Measurements from ENCODE around the gene CYB5R3. TPM values are rescaled to one million over a fixed set of nuclear protein-coding genes. Genes with fewer than 3 reads are reported as not detected.
"Not testable (repeated sequence)": the region's sequence is repeated elsewhere in the genome, so short reads cannot be mapped to it uniquely, and the experiment has no call there.

CYB5R3 gene
- polyA plus RNA-seq, 1 of the 3 experiments (the other 2 are of a cell fraction): 106 TPM

GRCh38 chr22:42673898-42674401 is 24.8 kb upstream of the CYB5R3 start:
- ChIA-PET CTCF (no interaction called here), POLR2A (no interaction called here)
- Histone ChIP-seq H3K9ac (no peak overlapping the region), H3K4me3 (ENCODE audit: low read depth in 2 of 2, low read length in 1 of 2) (no peak overlapping the region), H3K36me3 (replicated peaks in 1 of 2; ENCODE audit: control insufficient read depth in 1 of 2, insufficient read depth in 2 of 2, low read length in 1 of 2) (no peaks in the 10 kb centered on the region), H2AFZ (ENCODE audit: low read depth) (no peak overlapping the region), H3K9me3 (no peaks in the 10 kb centered on the region), H4K20me1 (ENCODE audit: insufficient read depth) (no peaks in the 10 kb centered on the region), H3K79me2 (ENCODE audit: insufficient read depth) (no peaks in the 10 kb centered on the region), H3K27me3 (ENCODE audit: insufficient read depth) (no peaks in the 10 kb centered on the region), H3K4me1 (ENCODE audit: control insufficient read depth in 1 of 2, insufficient read depth in 2 of 2, low read depth in 1 of 2, low read length in 1 of 2) (no peaks in the 10 kb centered on the region), H3F3A (replicated peaks; ENCODE audit: insufficient read depth) (no peaks in the 10 kb centered on the region), H3K9me2 (no peaks in the 10 kb centered on the region), H3K4me2 (no peak overlapping the region), H3K27ac (ENCODE audit: low read depth in 2 of 2, low read length in 1 of 2) (no peak overlapping the region)
- no peak for DNase-seq
- 40% methylated on average over 2 of the region's 2 CpGs for WGBS (ENCODE audit: low lambda C conversion rate)
- TF ChIP-seq RFX5 (IDR thresholded peaks at IDR 0.05; ENCODE audit: low read length): peak; percentile 60
- no peak for TF ChIP-seq NRF1 (IDR thresholded peaks at IDR 0.05; ENCODE audit: low read depth, low read length)

- 94% methylated on average over 9 of the region's 13 CpGs for WGBS (ENCODE audit: low lambda C conversion rate)
- H3K4me2 ChIP-seq; H3K9me3 ChIP-seq; H3F3A ChIP-seq (replicated peaks; ENCODE audit: insufficient read depth); POLR2A ChIA-PET; H3K36me3 ChIP-seq (replicated peaks in 1 of 2; ENCODE audit: control insufficient read depth in 1 of 2, insufficient read depth in 2 of 2, low read length in 1 of 2); H3K9ac ChIP-seq; H3K27me3 ChIP-seq (ENCODE audit: insufficient read depth); DNase-seq; H3K4me3 ChIP-seq (ENCODE audit: low read depth in 2 of 2, low read length in 1 of 2); H3K4me1 ChIP-seq (ENCODE audit: control insufficient read depth in 1 of 2, insufficient read depth in 2 of 2, low read depth in 1 of 2, low read length in 1 of 2); H2AFZ ChIP-seq (ENCODE audit: low read depth); H4K20me1 ChIP-seq (ENCODE audit: insufficient read depth); H3K79me2 ChIP-seq (ENCODE audit: insufficient read depth); H3K27ac ChIP-seq (ENCODE audit: low read depth in 2 of 2, low read length in 1 of 2); H3K9me2 ChIP-seq; CTCF ChIA-PET: not testable (repeated sequence)
Measured at GRCh38 chr22:42673071-42673470, 23.9 kb upstream of the CYB5R3 start.

GRCh38 chr22:42670921-42671709 is 21.9 kb upstream of the CYB5R3 start:
- ChIA-PET POLR2A (no interaction called here), CTCF (interaction anchor here (1.7 kb wide), 1 partner anchor 8 kb away, joined by 5 read pairs; no protein-coding TSS in a partner anchor)
- H3K27me3 ChIP-seq (ENCODE audit: insufficient read depth): no peaks in the 10 kb centered on the region
- H3K27ac ChIP-seq (ENCODE audit: low read depth in 2 of 2, low read length in 1 of 2): no peak overlapping the region
- H4K20me1 ChIP-seq (ENCODE audit: insufficient read depth): no peaks in the 10 kb centered on the region
- H2AFZ ChIP-seq (ENCODE audit: low read depth): no peak overlapping the region
- no peaks in the 10 kb centered on the region for H3K9me3 ChIP-seq
- no peaks in the 10 kb centered on the region for H3K79me2 ChIP-seq (ENCODE audit: insufficient read depth)
- H3F3A ChIP-seq (replicated peaks; ENCODE audit: insufficient read depth): no peaks in the 10 kb centered on the region
- H3K36me3 ChIP-seq (replicated peaks in 1 of 2; ENCODE audit: control insufficient read depth in 1 of 2, insufficient read depth in 2 of 2, low read length in 1 of 2): no peaks in the 10 kb centered on the region
- H3K9me2 ChIP-seq: no peaks in the 10 kb centered on the region
- no peaks in the 10 kb centered on the region for H3K4me1 ChIP-seq (ENCODE audit: control insufficient read depth in 1 of 2, insufficient read depth in 2 of 2, low read depth in 1 of 2, low read length in 1 of 2)
- 78% methylated on average over 12 of the region's 19 CpGs for WGBS (ENCODE audit: low lambda C conversion rate)
- H3K9ac ChIP-seq: no peak overlapping the region
- no peak overlapping the region for H3K4me3 ChIP-seq (ENCODE audit: low read depth in 2 of 2, low read length in 1 of 2)
- no peak for DNase-seq
- H3K4me2 ChIP-seq: no peak overlapping the region
- no peak for TF ChIP-seq TEAD4 (IDR thresholded peaks at IDR 0.05; ENCODE audit: borderline replicate concordance, insufficient read depth)
- no peak for TF ChIP-seq CHD2 (IDR thresholded peaks at IDR 0.05; ENCODE audit: low read length, partially characterized antibody)
- no peak for TF ChIP-seq NFIC (IDR thresholded peaks at IDR 0.05; ENCODE audit: borderline replicate concordance)
- no peak for TF ChIP-seq SMC3 (IDR thresholded peaks at IDR 0.05; ENCODE audit: low read depth, low read length)
- TF ChIP-seq PBX3 (IDR thresholded peaks at IDR 0.05): no peak
- TF ChIP-seq RCOR1 (IDR thresholded peaks at IDR 0.05; ENCODE audit: low read length): no peak
- no peak for TF ChIP-seq GABPA (IDR thresholded peaks at IDR 0.05; ENCODE audit: low read depth)
- no peak for TF ChIP-seq IRF3 (IDR thresholded peaks at IDR 0.05; ENCODE audit: low read depth, low read length)
- TF ChIP-seq JUND (IDR thresholded peaks at IDR 0.05): no peak
- TF ChIP-seq EZH2phosphoT487 (IDR thresholded peaks at IDR 0.05; ENCODE audit: borderline replicate concordance, low read depth): no peak
- TF ChIP-seq ZBTB33 (IDR thresholded peaks at IDR 0.05; ENCODE audit: borderline replicate concordance, low read depth): no peak
- no peak for TF ChIP-seq TAF1 (IDR thresholded peaks at IDR 0.05; ENCODE audit: borderline replicate concordance, low read depth, low read length)
- no peak for TF ChIP-seq USF1 (IDR thresholded peaks at IDR 0.05; ENCODE audit: borderline replicate concordance, low read depth)
- no peak for TF ChIP-seq MXI1 (IDR thresholded peaks at IDR 0.05; ENCODE audit: low read depth, low read length)
- no peak for TF ChIP-seq SIN3A (IDR thresholded peaks at IDR 0.05; ENCODE audit: borderline replicate concordance, low read depth, low read length)

All from SK-N-SH (cell line).